HG02588 (cell line): ENCODE data around the gene ARL4A.
"Not testable (repeated sequence)": the region's sequence is repeated elsewhere in the genome, so short reads cannot be mapped to it uniquely, and the experiment has no call there.

Experiments
- ATAC-seq: cut with Tn5 transposase; IDR thresholded peaks from one replicate; pipeline ENCODE4 v1.9.1; 2021; ENCODE audit warnings: mild to moderate bottlenecking, moderate library complexity; ENCODE audit not compliant: unreplicated experiment

ARL4A gene, protein sequence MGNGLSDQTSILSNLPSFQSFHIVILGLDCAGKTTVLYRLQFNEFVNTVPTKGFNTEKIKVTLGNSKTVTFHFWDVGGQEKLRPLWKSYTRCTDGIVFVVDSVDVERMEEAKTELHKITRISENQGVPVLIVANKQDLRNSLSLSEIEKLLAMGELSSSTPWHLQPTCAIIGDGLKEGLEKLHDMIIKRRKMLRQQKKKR

GRCh38 chr7:12686891-12687717, at the start of gene ARL4A:
Gene ARL4A, plus strand, starts transcription at chr7:12687633. Its CDS starts 622 bp downstream, at chr7:12688255.
- peak; percentile 79 for ATAC-seq

- peak; percentile 52 for ATAC-seq
Observed at GRCh38 chr7:12637819-12638592, 49.4 kb upstream of the ARL4A start.

GRCh38 chr7:12638851-12639456, 48.5 kb upstream of the ARL4A start:
- ATAC-seq: no peak

DNA sequence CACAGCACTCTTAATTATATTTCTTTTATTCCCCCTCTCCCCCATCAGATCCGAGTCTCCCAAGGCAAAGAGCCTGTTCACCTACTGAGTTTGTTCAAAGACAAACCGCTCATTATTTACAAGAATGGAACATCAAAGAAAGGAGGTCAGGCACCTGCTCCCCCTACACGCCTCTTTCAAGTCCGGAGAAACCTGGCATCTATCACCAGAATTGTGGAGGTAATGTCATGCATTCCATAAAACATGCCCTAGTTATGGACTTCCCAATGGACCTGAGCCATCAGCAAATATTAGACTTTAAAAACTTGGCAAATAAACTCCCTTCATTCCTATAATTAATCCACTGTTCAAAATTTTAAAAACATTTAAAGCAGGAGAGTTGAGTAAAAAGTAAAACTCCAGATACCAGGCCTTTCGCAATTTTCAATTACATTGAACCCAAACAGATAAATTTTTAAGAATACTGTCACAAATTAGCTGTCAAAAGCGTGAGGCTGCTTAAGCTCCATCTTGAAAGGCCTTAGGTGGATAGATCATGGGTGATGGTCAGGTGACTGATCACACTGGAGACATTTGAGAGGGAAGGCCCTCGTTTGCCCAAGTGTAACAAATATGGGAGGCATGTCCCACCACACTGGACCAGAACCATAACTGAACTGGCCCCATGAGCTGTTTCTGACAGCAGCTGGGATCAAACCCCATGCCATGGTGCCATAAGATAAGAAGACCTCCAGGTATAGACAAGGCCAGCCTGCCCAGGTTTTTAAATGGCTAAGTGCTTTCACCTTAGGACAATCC, 46.9 kb upstream of the ARL4A start:
- ATAC-seq: no peak

GRCh38 chr7:12641196-12641595, 46.2 kb upstream of the ARL4A start:
- no peak for ATAC-seq

DNA sequence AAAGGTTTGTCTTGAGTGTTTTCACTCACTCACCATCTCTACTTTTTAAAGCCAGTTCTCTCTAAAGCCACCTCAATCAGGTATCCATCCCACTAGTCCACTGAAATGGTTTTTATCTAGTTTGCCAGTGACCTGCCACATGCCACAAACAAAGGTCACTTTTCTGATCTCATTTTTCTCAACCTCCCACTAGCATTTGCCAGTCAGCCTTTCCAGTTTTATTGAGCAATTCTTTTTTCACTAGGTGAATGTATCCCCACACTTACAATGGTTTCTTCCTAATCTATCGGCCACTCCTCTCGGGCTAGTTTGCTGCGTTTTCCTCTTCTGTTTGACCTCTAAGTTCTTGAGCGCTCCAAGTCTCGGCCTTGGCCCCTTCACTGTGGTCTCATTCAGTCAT, 44.9 kb upstream of the ARL4A start:
- no peak for ATAC-seq

GRCh38 chr7:12643001-12643643, 44.3 kb upstream of the ARL4A start:
- no peak for ATAC-seq

DNA sequence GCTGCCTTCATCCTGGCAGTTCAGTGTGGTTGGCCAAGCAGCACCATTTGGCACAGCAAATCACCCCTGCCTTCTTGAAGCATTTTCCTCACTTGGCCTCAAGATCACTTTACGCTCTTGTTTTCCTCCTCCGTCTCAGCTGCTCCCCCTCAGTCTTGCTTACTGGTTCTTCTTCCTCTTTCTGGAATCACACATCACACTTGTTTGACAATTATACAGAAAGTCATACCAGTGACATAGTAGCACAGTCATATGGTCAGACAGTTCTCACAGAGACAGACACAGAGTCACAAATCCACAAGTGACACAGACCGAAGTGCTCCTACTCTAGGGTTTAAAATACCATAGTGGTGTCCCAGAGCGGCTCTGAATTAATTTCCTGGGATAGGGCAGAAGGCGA, 43.8 kb upstream of the ARL4A start:
- ATAC-seq: no peak

- ATAC-seq: peak; percentile 45
Observed at GRCh38 chr7:12645212-12645611, 42.2 kb upstream of the ARL4A start.

- ATAC-seq: no peak
Observed at GRCh38 chr7:12646139-12646538, 41.3 kb upstream of the ARL4A start.

DNA sequence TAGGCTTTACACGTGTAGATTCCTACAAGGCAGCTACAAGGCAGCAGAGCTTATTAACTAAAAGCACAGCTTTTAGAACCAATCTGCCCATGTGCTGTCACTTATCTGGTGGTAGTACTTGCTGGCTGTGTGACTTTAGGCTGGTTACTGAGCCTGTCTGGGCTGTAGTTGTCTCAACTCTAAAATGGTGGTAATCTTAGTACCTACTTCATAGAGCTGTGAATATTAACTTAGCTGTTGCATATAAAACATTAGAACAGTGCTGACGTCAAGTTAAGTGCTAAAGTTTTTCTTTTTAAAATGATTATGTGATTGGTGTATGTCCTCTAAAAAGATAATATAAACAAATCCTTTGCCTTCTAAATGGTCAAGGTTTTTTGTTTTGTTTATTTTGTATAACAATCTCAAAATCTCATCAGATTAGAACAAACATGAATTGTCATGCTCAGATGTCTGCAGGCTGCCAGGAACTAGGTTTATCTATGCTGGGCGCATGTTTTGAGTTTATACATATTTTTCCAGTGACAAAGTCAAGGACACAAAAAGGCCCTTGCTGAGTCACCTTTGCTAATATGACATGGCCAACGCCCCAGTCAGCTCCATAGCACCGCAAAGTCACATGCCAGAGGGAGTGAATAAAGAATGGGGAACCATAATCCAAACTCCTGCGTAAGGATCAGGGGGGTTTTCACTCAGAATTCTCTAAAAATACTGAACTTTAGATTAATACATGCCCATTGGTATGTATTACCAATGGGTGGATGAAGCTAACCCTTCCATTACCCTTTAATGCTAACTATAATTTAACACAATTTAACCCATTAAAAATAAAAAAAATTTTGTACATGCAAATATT, 39.8 kb upstream of the ARL4A start:
- ATAC-seq: no peak

- ATAC-seq: no peak
Observed at GRCh38 chr7:12648704-12649261, 38.6 kb upstream of the ARL4A start.

GRCh38 chr7:12649348-12649747, 38.1 kb upstream of the ARL4A start:
- no peak for ATAC-seq

DNA sequence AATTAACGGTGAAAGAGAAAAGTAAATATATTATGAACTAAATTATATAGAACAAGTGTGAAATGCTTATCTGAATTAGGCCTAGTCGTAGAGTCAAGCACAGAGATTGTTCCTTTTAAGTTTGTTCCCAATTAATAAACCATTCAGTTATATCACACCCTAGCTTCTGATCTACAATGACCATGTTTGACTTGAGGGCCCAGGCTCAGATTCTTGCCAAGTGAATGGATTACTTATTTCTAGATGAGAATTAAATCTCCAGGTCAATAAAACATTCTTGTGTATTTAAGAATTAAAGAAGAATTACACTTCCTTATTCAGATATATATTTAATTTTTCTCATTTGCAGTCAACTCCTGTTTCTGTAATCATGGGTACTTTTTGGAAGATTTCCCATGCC, 37.4 kb upstream of the ARL4A start:
- ATAC-seq: no peak

- no peak for ATAC-seq
Observed at GRCh38 chr7:12653110-12653509, 34.3 kb upstream of the ARL4A start.

DNA sequence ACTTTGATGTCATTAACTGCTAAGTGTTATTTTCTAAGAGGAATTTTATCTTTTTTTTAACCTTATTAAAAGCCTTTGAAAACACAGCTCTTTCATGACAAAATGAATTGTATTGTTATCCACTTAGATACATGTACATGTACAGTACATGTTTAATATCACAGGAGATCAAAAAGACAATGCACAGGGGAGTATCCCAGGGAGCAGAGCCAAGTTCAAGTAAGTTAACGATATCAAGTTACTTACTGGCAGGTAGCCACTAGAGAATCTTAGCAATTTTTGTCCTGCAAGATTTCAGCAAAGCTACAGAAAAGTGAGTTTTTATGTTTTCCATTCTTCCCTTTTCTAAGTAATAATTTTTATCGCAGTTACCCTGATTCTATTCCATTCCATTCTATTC, 33.9 kb upstream of the ARL4A start:
- no peak for ATAC-seq

GRCh38 chr7:12655161-12655560, 32.3 kb upstream of the ARL4A start:
- no peak for ATAC-seq

DNA sequence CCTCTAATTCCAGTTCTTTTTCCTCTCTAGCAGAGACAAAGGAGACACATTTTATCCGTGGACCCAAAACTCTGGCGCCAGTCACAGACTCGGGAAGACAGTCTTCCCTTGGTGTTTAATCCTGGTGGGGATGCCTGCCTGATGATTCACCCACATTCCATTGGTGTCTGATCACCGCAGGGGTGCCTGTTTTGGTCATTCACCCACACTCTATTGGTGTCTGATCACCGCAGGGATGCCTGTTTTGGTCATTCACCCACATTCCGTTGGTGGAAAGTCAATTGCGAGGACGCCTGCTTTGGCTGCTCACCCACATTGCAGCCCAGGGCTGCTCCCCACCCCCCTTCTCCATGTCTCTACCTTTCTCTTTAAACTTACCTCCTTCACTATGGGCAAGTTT, 27.0 kb upstream of the ARL4A start:
- ATAC-seq: not testable (repeated sequence)

- not testable (repeated sequence) for ATAC-seq
Observed at GRCh38 chr7:12660986-12661385, 26.4 kb upstream of the ARL4A start.
